Measurements from ENCODE around the gene HHIP.

Gene HHIP

GRCh38 chr4:144695721-144696120 lies 49.8 kb downstream of the HHIP start:
- no peak for TF ChIP-seq CTCF (IDR thresholded peaks at IDR 0.05; ENCODE audit: control extremely low read depth, extremely low read depth, low read depth, missing control alignments)
- ChIA-PET POLR2A (no interaction called here), CTCF (interaction anchor here (1.0 kb wide), 1 partner anchor 25 kb away, joined by 3 read pairs; no protein-coding TSS in a partner anchor)
- DNase-seq (ENCODE audit: extremely low spot score) = no peak

- no peak for TF ChIP-seq CTCF (IDR thresholded peaks at IDR 0.05; ENCODE audit: control extremely low read depth, extremely low read depth, low read depth, missing control alignments)
- CTCF ChIA-PET = interaction anchor here (1.0 kb wide), 1 partner anchor 25 kb away, joined by 3 read pairs; no protein-coding TSS in a partner anchor
- POLR2A ChIA-PET = no interaction called here
- no peak for DNase-seq (ENCODE audit: extremely low spot score)
Observed at GRCh38 chr4:144696376-144696775, 50.4 kb downstream of the HHIP start.

GRCh38 chr4:144699565-144699964 lies 53.6 kb downstream of the HHIP start:
- ChIA-PET CTCF (no interaction called here), POLR2A (no interaction called here)
- no peak for DNase-seq (ENCODE audit: extremely low spot score)
- TF ChIP-seq CTCF (IDR thresholded peaks at IDR 0.05; ENCODE audit: control extremely low read depth, extremely low read depth, low read depth, missing control alignments) = no peak

GRCh38 chr4:144701683-144702233 lies 55.8 kb downstream of the HHIP start:
- DNase-seq (ENCODE audit: extremely low spot score) = no peak
- no peak for TF ChIP-seq CTCF (IDR thresholded peaks at IDR 0.05; ENCODE audit: control extremely low read depth, extremely low read depth, low read depth, missing control alignments)
- ChIA-PET POLR2A (no interaction called here), CTCF (no interaction called here)

- TF ChIP-seq CTCF (IDR thresholded peaks at IDR 0.05; ENCODE audit: control extremely low read depth, extremely low read depth, low read depth, missing control alignments) = no peak
- no peak for DNase-seq (ENCODE audit: extremely low spot score)
- CTCF ChIA-PET = interaction anchor here (1.2 to 1.6 kb wide), 2 partner anchors 17 to 20 kb away, joined by 4 read pairs; no protein-coding TSS in a partner anchor
- POLR2A ChIA-PET = no interaction called here
Observed at GRCh38 chr4:144703494-144703893, 57.5 kb downstream of the HHIP start.

- no peak for TF ChIP-seq CTCF (IDR thresholded peaks at IDR 0.05; ENCODE audit: control extremely low read depth, extremely low read depth, low read depth, missing control alignments)
- ChIA-PET POLR2A (no interaction called here), CTCF (no interaction called here)
- DNase-seq (ENCODE audit: extremely low spot score) = no peak
Observed at GRCh38 chr4:144705601-144706590, 59.9 kb downstream of the HHIP start.

Data from GM10248 (cell line).